ENCODE measurements around the gene NCOA1.
"Not testable (repeated sequence)": the region's sequence is repeated elsewhere in the genome, so short reads cannot be mapped to it uniquely, and the experiment has no call there.

Gene NCOA1

DNA sequence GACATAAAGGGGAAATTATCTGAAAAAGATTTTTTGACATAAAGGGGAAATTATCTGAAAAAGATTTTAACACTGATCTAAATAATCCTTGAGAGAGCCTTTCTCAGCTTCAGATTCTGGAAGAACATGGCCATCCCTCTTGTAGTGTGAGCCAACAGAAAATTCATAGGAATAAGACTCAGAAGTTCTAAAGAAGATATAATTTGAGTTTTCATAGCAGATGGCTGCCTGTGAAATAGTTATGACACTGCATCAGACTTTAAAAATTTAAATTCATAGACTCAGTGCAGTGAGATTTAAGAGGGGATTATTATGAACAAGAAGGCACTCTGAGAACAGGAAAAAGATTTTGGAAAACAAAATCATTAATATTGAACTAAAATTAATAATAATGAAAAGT, 50.6 kb downstream of the NCOA1 start:
- TF ChIP-seq, protein P1, sequence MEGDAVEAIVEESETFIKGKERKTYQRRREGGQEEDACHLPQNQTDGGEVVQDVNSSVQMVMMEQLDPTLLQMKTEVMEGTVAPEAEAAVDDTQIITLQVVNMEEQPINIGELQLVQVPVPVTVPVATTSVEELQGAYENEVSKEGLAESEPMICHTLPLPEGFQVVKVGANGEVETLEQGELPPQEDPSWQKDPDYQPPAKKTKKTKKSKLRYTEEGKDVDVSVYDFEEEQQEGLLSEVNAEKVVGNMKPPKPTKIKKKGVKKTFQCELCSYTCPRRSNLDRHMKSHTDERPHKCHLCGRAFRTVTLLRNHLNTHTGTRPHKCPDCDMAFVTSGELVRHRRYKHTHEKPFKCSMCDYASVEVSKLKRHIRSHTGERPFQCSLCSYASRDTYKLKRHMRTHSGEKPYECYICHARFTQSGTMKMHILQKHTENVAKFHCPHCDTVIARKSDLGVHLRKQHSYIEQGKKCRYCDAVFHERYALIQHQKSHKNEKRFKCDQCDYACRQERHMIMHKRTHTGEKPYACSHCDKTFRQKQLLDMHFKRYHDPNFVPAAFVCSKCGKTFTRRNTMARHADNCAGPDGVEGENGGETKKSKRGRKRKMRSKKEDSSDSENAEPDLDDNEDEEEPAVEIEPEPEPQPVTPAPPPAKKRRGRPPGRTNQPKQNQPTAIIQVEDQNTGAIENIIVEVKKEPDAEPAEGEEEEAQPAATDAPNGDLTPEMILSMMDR (IDR thresholded peaks at IDR 0.05; ENCODE audit: control insufficient read depth, insufficient read depth, low read depth, low read length, missing control alignments), result no peak
- DNase-seq (ENCODE audit: low read depth), result no peak
- H3K4me3 ChIP-seq (ENCODE audit: control insufficient read depth, low read depth, low read length), result no peak overlapping the region

DNA sequence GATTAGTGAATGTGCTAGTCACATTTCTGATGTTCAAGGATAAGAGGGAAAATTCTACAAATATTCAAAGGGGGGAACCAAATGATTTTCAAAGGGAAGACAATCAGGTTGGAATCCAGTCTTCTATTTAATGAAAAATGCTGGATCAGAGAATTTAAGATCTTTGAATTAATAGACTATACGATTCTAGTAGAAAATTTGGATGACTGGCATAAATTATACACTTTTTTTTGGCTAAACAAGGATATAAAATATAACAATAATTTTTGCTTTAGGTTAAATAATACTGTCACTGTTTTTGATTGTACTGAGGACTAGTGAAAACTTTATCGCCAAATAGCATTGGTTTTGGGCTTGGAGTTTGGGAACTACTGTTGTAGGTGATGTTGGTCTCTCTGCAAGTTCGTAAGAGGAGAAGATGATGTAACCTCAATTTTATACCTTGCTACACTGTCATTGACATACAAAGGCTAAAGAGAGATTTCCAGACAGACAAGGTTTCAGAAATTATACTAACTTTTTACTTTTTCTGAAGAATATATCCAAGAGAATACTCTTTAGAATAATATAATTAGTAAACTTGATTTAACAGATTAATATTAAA, 51.3 kb downstream of the NCOA1 start:
- no peak overlapping the region for H3K4me3 ChIP-seq (ENCODE audit: control insufficient read depth, low read depth, low read length)
- TF ChIP-seq, protein P1 (IDR thresholded peaks at IDR 0.05; ENCODE audit: control insufficient read depth, insufficient read depth, low read depth, low read length, missing control alignments), result no peak
- DNase-seq (ENCODE audit: low read depth), result no peak

DNA sequence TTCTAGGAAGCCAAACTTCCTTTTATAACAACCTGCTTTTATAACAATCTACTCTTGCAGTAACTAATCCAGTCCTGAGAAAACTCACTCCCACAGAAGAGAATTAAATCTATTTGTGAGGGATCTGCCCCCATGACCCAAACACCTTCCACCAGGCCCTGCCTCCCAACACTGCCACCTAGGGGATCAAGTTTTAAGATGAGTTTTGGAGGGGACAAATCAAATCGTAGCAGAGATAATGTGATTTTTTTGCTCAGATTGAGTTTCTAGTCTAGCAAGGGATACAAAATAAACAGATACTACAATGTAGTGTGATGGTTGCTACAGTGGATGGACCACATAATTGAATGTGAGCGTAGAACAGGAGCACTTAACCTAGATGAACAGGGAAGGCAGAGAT, 52.2 kb downstream of the NCOA1 start:
- H3K4me3 ChIP-seq (ENCODE audit: control insufficient read depth, low read depth, low read length), result no peak overlapping the region
- DNase-seq (ENCODE audit: low read depth), result no peak
- TF ChIP-seq, protein P1 (IDR thresholded peaks at IDR 0.05; ENCODE audit: control insufficient read depth, insufficient read depth, low read depth, low read length, missing control alignments), result no peak

DNA sequence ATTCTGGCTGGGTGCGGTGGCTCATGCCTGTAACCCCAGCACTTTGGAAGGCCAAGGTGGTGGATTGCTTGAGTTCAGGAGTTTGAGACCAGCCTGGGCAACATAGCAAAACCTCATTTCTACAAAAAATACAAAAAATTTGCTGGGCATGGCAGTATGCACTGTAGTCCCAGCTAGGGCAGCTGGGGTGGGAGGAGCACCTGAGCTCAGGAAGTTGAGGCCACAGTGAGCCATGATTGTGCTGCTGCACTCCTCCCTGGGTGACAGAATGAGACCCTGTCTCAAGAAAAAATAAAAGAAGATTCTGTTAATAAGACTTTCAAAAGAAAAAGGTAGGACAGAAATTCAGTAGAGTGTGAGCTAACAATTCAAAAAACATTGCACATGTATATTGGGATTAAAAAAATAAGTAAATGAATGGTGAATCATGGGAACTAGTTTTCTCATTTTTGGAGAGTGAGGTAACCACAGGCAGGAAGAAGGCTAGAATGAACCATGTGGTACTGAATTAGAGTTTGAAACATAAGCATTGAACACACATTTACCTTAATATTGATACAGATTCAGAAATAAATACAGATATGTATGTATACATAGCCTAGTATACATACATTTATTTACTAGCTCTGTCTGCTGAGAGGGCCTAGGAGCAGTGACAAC, 53.5 kb downstream of the NCOA1 start:
- no peak overlapping the region for H3K4me3 ChIP-seq (ENCODE audit: control insufficient read depth, low read depth, low read length)
- TF ChIP-seq, protein P1 (IDR thresholded peaks at IDR 0.05; ENCODE audit: control insufficient read depth, insufficient read depth, low read depth, low read length, missing control alignments), result no peak
- DNase-seq (ENCODE audit: low read depth), result no peak

DNA sequence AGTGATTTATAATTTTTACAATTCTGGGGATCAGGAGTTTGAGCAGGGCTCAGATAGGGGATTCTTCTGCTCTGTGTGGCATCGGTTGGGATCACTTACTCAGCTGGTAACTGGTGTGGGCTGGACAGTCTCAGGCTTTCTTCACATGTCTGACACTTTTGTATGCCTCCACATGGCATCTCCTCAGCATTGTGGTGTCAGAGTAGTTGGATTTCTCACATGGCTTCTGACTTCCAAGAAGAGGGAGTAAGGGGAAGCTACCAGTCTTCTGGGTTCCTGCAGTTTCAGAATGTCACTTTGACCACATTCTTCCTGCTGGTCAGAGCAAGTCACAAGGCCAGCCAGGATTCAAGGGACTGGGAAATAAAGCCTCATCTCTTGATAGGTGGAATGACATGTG, 55.6 kb downstream of the NCOA1 start:
- TF ChIP-seq, protein P1 (IDR thresholded peaks at IDR 0.05; ENCODE audit: control insufficient read depth, insufficient read depth, low read depth, low read length, missing control alignments), result no peak
- H3K4me3 ChIP-seq (ENCODE audit: control insufficient read depth, low read depth, low read length), result no peak overlapping the region
- no peak for DNase-seq (ENCODE audit: low read depth)

DNA sequence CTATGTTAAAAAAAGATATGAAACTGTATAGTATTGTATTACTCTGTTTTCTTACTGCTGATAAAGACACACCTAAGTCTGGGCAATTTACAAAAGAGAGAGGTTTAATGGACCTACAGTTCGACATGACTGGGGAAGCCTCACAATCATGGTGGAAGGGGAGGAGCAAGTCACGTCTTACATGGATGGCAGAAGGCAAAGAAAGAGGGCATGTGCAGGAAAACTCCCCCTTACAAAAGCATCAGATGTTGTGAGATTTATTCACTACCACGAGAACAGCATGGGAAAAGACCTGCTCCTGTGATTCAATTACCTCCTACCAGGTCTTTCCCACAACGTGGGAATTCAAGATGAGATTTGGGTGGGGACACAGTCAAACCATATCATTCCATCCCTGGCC, 57.0 kb downstream of the NCOA1 start:
- DNase-seq (ENCODE audit: low read depth), result no peak
- no peak overlapping the region for H3K4me3 ChIP-seq (ENCODE audit: control insufficient read depth, low read depth, low read length)
- TF ChIP-seq, protein P1 (IDR thresholded peaks at IDR 0.05; ENCODE audit: control insufficient read depth, insufficient read depth, low read depth, low read length, missing control alignments), result no peak

DNA sequence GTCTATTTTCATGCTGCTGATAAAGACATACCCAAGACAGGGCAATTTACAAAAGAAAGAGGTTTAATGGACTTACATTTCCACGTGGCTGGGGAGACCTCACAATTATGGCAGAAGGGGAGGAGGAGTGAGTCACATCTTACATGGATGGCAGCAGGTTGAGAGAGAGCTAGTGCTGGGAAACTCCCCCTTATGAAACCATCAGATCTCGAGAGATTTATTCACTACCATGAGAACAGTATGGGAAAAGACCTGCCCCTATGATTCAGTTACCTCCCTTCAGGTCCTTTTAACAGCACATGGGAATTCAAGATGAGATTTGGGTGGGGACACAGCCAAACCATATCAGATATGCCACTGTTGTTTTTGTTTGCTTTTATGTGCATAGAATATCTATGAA, 59.2 kb downstream of the NCOA1 start:
- H3K4me3 ChIP-seq (ENCODE audit: control insufficient read depth, low read depth, low read length); DNase-seq (ENCODE audit: low read depth): not testable (repeated sequence)

Measured in AG09309 (cell line).